Dermis microvascular lymphatic vessel endothelial cell (primary cell): ENCODE measurements around the gene DNER. TPM values are rescaled to one million over a fixed set of nuclear protein-coding genes. Genes with fewer than 3 reads are reported as not detected.
A peak's percentile ranks its signal among the peaks of the same experiment; 100 is the strongest.
"Not testable (repeated sequence)": the region's sequence is repeated elsewhere in the genome, so short reads cannot be mapped to it uniquely, and the experiment has no call there.

Source experiments
- DNase-seq, 2 donors: peaks; one replicate each; pipeline versions ENCODE4 v3.0.0 to v3.0.0-alpha.2; 2010; ENCODE audit warnings: low read depth in 2 of 2
- total RNA-seq: library from RNA; depleted of rRNA; stranded (reverse); fragments of >200 nt; gene quantifications from 2 replicates; pipeline ENCODE4 v1.2.1, GENCODE V29; 2014

The DNER gene
- total RNA-seq, 1 donor from 2014 or later = under 0.01 TPM

DNA sequence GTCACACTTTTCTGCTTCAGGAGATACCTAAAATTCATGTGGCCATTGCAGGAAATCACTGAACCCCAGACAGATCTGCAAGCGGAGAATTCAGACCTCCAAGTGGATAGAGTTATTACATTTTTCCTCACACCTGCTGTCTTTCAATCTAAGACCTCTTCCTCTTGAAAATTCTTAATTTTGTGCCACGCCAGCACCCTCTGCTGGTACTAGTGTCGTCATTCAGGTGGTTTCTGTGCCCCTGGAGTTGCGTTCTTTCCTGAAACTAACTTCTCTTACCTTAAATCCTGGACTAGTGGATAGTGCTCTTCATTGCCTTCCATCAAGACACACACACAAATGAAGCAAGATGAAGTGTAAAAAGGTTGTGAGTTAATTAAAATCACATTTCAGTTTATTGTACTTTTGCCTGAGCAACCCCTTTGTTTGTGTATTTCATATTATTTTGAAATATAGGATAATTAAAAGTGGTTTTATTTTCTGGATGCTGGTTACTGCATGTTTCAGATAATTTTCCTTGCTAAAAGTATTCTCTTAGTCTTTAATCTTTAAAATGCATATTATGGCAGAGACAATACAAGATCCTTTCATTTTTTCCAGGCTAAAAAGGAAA lies 1.6 kb upstream of the DNER start:
- peak in 1 of 2 donors; percentile 13 for DNase-seq

DNA sequence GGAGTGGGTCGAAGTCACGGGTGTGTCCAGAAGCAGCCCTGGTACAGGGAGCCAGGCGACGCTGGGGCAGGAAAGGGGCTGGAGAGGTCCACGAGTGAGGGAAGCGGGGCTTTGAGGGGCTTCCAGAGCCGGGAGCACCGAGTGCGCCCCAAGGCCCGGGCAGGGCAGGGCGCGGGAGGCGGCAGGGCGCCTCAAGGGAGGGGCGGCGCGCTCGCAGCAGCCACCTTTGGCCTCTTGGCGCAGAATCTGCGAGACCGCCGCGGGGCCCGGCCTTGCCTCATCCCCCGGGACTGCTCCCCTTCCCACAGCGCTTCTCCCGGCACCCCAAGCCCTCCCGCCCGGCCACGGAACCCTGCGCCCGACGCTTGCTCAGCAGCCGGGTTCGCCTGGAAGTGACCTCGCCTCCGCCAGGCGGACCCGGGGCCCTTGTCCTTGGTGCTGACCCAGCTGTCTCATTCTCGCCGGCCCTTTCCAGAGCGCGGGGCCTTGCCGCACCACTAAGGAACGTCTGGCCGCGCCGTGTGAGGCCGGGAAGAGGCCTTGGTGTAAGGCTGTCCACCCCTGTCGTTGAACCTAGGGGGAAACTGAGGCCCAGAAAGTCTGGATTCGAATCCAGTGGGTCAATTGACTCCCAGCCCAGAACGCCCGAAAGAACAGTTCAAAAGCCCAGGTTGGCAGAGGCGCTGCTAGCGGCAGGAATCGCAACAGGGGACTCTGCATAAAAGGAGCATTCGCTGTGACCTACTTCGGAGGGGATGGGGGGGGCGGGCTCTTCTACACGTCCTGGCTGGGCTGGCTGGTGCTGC lies 584 bp upstream of the DNER start:
- DNase-seq = peak; percentile 6 to 64

DNA sequence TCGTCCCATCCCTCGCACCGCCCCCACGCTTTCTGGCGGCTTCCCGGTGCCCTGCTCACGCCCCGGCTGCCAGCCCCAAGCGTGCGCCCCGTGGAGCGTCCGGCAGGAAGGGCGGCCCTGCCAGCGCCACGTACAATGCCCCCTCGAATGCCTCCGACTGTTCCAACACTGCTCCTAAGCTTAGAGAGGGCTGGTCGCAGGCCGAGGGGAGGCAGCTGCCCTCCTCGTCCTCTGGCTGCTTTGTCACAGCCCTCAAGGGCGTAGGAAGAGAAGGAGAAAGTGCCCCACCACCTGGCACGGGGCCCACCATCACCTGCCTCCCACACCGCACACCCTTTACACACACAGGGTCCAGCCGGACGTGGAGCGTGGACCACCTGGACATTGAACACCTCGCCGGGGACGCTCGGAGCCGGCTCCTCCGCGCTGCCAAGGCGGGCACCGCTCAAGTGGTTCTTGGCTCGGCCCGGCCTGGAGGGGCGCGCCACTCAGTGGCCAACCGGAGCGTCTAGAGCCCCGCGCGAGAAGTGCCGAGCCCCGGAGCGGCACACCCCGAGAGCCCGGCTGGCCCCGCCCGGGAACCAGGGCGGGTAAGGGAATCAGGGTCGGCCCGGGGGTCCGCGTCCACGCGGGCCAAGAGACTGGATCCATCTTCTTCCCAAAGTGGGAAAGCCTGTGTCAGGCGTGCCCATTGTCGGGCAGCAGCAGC lies 830 bp downstream of the DNER start:
- no peak for DNase-seq

DNA sequence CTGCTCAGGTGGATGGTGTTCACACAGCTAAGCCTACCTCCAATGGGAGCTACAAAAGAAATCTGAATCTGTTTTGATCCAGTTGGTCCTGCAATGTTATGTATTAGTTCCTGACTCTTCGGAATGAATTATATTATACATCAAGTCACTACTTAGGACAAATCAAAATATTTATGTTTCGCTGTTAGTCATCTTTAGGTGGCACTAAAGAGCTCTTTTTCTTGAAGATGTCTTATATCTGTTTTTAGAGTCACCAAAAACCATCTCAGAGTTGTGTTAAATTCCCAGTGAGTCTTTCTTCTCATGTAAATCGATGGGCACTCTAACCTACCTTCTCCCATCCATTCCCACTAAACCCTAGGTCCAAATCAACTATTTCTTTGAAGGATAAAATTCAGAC lies 2.2 kb downstream of the DNER start:
- DNase-seq = no peak

DNA sequence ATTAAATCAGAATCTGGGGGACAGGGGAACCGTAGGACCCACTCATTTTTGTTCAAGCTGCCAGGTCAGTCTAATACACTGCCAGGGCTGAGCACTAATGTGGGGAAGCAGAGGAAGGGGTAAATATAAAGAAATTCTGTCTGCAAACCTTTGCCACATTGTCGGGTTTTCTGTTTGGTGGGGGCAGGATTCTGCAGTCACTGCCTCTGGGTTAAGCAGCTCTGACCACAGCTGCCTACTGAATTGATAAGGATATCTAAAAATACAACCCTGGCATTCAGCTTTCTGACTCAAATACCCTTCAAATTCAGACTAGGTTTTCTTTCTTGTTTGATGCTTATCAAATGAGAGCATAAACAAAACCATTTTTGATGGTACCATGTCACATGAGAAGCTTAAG lies 6.0 kb downstream of the DNER start:
- DNase-seq = no peak

DNA sequence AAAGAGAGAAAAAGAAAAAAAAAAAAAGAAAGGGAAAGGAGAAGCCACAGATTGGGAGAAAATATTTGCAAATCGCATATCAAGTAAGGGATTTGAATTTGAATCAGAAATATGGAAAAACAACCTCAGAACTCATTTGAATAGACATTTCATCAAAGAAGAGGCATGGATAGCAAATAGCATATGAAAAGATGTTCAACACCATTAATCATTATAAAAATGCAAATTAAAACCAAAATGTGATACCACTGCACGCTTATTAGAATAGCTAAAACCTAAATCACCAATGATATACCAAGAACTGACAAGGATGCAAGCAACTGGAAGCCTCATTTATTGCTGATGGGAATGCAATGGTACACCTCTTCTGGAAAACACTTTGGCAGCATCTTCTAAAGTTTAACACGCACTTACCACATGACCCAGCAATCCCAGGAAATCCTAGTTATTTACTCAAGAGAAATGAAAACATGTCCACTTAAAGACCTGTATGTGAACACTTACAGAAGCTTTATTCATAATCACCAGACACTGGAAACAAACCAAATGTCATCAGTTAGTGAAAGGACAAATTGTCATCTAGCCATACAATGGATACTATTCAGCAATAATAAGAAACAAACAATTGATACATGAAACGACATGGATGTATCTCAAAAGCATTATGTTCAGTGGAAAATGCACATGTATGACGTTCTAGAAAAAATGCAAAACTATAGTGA lies 10.3 kb downstream of the DNER start:
- DNase-seq = no peak

DNA sequence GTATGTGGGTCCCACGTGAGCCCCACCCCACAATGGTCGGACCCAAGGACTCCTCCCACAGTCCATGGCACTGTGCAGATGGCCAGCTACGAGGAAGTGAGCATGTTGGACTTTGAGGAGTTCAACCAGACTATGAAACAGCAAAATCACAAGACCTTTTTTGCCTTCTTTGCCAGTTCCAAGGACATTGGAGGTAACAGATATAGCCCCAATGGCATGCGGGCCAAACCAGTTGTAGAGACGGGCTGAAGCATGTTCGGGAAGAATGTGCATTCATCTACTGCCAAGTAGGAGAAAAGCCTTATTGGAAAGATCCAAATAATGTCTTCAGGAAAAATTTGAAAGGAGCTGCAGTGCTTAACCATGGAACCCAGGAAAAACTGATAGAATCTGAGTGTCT lies 12.6 kb downstream of the DNER start:
- DNase-seq = no peak

DNA sequence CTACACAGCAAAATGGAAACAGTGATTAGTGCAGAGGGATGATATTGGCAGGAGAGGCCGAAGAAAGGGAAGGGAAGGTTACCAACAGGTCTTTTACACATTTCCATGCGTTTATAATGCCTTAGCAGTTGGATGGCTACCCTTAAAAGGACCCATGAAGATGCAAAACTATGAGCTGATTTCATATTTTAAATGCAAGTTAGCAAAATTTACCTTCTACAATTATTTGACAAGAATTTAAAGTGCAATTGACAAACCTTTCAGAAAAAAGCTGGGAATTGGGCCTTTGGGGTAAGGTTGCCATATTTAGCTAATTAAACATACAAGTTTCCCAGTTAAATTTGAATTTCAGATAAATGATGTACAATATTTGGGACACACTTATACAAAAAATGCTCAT lies 13.3 kb downstream of the DNER start:
- DNase-seq = no peak

DNA sequence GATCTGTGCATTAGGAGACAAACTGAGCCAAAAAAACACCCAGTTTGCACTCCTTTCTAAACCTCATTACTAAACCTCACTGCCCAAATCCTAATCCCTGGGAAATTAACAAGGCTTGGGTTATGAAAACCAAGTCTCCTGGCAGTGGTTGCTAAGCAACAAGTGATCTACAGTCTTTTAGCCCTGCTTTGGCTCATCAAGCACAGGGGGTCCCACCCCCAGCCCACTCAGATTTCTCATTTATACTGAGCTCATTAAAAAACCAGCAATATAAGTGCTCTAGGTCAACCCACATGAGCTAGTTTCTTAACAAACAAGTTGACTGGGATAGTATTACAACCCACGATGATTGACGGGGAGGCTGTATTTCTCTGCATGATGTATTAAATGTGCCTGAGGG lies 18.4 kb downstream of the DNER start:
- no peak for DNase-seq

DNA sequence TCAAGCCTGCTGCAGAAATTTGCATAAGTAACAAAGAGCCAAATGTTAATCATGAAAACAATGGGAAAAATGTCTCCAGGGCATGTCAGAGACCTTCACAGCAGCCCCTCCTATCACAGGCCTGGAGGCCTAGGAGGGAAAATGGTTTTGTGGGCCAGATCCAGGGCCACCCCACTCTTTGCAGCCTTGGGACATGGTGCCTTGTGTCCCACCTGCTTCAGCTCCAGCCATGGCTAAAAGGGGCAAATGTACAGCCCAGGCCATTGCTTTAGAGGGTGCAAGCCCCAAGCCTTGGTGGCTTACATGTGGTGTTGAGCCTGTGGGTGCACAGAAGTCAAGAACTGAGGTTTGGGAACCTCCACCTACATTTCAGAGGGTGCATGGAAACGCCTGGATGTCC lies 20.5 kb downstream of the DNER start:
- DNase-seq = not testable (repeated sequence)

DNA sequence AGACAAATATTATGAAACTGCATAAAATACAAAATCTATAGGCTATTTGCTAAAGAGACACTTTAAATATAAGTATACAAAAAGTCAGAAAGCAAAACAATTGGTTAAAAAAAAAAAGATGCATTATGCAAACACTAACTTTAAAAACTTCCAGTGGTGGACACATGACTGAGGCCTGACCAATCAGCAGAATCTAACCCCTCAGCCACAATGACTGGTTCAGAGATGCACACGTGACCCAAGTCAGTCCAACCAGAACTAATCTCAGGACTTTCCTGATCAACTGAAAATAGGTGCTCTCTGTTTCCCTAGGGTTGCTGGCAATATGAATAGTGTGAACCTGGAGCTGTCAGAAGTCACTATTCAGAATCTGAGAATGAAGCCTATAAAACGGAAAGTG lies 22.7 kb downstream of the DNER start:
- DNase-seq = no peak

DNA sequence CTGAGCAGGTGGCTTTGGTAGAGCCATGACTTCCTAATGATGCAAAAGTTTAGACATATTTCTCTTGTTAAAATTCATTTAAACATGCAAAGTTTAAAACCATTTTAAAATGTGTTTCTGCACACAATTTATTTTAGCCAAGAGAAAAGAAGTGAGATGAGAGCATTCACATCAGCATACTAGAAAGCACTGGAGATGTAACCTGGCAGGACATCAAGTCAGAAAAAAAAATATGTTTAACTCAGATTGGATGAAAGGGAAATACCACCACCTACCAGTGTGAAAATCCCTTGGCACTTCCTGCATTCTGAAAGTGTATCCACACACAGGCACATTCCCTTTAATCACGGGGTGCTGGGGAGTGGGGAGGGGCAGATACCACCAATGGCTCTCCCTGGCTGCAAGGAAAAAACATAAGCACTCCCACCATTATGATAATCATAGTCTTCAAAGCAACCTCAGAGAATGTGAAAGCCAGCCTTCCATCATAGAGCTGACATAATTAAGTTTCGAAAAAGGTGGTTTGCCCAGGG lies 25.0 kb downstream of the DNER start:
- DNase-seq = no peak

DNA sequence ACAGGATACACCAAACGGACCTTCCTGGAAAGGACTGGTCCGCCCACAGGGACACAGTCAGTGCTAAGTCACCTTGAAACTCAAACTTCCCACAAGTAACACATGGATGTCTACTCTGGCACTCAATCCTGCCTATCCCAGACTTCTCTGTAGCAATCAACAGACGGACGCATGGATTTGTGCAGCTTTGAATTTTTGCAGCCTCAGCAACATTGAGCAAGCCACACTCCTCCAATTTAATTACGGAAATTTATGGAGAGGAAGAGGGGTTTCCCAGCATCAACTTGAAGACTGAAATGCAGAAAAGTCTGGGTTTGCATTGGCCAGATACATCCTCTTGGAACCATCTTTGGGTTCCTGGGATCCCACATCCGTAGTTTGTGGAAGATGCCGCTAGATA lies 26.2 kb downstream of the DNER start:
- no peak for DNase-seq

DNA sequence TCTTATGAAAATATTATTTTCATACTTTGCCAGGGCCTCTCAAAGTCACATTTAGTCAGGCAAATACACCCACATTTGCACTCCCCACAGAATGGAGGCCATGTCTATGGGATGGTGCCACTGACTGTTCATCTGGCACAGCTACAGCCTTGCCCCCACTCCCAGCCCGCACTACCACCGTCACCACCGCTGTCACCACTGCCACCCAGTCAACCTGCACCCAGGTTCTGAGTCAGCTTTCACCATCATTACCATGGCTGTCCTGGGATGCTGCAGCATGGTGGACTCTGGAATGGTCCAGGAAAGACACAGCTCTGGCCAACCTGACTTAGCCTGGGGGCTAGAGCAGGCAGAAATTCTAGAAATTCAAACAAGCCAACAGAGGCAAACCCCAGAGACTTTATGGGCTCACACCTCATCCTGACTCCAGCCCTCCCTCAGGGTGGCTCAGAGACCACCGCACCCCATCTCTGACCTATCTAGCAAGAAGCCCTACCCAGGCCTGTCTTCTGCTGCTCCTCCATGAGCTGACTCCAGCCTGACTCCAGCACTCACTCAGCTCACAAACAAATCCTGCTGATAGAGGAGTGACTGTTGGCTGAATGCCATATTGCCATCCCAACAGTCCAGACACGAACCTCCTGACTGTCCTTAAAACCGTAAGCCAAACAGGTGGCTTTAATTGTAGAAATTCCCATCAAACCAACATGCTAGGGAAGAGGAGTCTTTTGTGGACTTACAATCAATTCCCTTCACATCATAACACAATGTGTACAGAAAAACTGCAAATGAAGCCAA lies 28.0 kb downstream of the DNER start:
- DNase-seq = no peak

DNA sequence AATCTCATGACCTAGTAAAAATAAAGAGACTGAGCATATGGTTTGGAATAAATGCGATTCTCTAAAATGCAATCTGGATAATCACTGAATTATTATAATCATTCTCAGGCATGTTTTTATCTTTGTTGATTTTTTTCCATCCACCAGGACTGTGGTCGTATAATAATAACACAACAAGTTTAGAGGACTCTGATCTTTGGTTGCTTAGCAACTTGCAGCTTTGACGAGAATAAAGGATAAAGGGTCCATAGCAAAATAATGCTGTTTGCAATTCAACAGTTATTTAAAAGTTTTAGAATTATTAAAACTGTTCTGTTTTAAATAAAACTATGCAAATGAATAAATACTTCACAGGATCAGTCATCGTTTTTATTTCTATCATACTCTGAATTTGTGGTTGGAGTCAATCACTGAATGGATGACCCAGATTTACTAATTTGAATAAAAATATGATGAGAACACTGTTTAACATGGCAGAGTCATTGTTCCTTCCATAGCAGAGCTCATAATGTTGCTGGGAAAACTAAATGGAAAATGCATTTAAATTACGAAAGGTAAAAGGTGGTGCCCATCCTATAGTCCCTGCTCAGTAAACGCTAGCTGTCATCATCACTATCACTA lies 29.3 kb downstream of the DNER start:
- no peak for DNase-seq

DNA sequence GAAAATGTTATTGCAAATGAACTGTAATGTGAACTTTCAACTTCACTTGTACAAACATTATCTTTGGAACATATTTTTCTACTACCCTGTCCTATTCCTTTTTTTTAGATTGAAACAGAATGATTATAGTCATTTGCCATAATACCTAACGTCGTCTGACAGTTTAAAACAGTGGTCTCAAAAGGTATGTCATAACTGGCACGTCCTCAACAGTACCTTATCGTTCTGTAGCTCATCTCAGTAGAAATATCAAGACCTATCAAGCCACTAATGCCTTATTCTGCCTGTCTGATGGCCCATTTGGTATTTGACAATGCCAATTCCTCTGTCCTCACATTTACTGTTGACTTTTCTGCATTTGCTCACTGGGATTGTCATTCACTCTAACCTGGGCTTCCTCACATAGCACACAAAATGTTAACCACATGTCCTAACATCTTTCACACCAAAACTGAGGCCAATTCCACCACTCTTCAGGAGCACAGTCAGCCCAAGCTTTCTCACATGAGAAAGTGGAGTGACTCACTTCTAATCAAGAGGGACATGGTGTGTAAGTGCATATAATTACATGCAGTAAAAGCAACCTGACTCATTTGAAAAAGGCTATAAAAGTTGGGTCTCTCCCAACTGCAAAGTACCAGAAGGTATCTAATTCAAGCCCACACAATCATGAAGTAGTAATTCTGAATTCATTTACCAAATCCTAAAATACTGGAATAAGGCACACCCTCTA lies 34.8 kb downstream of the DNER start:
- no peak for DNase-seq

DNA sequence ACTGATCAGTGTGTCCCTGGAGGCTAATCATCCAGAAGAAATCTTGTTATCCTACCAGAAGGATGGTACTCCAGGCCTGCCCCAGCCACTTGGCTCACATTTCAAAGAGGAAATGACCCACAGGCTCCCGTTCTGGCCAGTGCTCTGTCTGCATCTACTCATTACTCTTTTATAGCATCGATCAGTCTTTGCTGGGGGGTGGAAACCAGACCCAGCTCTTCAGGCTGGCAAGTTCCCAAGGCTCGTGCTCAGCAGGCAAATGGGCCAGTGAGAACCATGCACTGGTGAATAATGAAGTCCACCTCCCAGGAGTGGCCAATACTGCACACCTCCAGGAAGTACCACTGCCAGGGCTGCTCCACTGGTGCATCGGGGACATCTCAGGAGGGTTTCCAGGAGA lies 38.8 kb downstream of the DNER start:
- DNase-seq = no peak

DNA sequence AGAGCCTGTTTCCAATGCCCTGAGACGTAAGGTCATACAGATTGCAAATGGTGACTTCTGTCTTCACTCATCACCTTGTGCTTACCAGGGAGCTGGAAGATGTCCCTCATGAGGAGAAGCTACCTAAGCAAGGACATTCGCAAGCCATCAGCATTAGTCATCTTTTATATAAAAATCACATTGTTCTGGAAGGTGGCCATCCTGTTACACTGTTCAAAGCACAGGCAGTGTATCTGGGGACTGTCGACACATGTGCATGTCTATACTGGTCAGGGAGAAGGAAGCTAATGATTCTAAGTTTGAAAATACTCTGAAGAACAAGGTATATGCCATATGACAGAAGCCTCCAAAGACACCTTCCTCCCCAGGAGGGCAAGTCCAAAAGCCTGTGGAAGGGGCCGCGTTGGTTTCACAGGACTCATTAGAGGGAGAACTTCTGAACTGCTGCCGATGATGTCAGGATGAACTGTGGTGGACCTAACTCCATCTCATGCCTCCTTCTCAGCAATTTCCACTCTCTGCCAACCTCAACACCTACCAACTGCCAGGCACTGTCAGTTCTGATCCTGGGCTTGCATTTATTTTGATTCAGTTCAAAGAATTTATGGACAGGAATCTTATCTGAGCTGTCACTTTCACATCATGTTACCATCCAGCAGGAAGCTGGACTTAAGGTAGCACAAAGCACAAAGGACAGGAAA lies 39.4 kb downstream of the DNER start:
- no peak for DNase-seq

DNA sequence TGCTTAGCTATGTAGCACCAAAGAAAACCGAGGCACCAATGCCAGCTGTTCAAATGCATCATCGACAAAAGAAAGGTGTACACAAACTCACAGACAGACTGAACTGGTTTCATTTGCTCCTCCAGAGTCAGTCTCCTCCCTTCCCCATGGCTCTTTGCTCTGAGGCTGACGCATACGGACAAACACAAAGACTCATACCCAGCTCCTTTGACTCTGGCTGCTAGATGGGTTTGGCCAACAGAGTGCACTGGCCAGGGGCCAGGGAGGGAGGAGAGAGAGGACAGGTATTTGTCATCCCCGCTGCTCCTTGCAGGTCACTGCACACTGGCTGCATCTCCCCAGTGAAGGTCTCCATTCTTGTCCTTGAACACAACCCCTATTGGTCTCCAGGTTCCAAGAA lies 40.7 kb downstream of the DNER start:
- no peak for DNase-seq
